WTC11 (cell line): ENCODE measurements around the gene SULT2A1. TPM values are rescaled to one million over a fixed set of nuclear protein-coding genes. Genes with fewer than 3 reads are reported as not detected.
"Not testable (repeated sequence)": the region's sequence is repeated elsewhere in the genome, so short reads cannot be mapped to it uniquely, and the experiment has no call there.

Experiments
- ATAC-seq: fragments of 200-7000 bp; cut with Tn5 transposase; 2 replicates; pipeline ENCODE4 v1.10.0; 2021; ENCODE audit warnings: mild to moderate bottlenecking, moderate library complexity
- Bru-seq: library from RNA; stranded (reverse); fragments of 400-500 nt; gene quantifications from one replicate; lab custom pipeline; 2021; lab: Mats Ljungman, UMichigan
- CTCF ChIA-PET: fragments of 300-600 bp; sonication (Branson Sonifier 250); formaldehyde crosslinking; loops from one replicate; lab custom pipeline; 2021; ENCODE audit warnings: antibody characterized with exemption; lab: Charles Lee
- POLR2A ChIA-PET: fragments of 350-600 bp; sonication (Branson Sonifier 250); formaldehyde crosslinking; loops from one replicate; lab custom pipeline; 2021; ENCODE audit warnings: antibody characterized with exemption; lab: Charles Lee
- DNase-seq: peaks from one replicate; pipeline ENCODE4 v3.0.0; 2021; ENCODE audit warnings: low spot score
- H3K27ac Mint-ChIP-seq: 2 replicates; pipeline ENCODE4 v1.8.0; 2021; ENCODE audit warnings: mixed read lengths
- H3K27me3 Mint-ChIP-seq: 2 replicates; pipeline ENCODE4 v1.8.0; 2021; ENCODE audit warnings: low read depth, mild to moderate bottlenecking, moderate library complexity, mixed read lengths
- H3K36me3 Mint-ChIP-seq: 2 replicates; pipeline ENCODE4 v1.8.0; 2021; ENCODE audit warnings: mixed read lengths
- H3K4me1 Mint-ChIP-seq: 2 replicates; pipeline ENCODE4 v1.8.0; 2022; ENCODE audit warnings: mixed read lengths
- H3K4me3 Mint-ChIP-seq: 2 replicates; pipeline ENCODE4 v1.8.0; 2021; ENCODE audit warnings: mild to moderate bottlenecking, moderate library complexity, mixed read lengths
- H3K9me3 Mint-ChIP-seq: 2 replicates; pipeline ENCODE4 v1.8.0; 2021; ENCODE audit warnings: mixed read lengths
- CDX4 ChIP-seq: fragments of 250-450 bp; sonication (Bioruptor Pico); IDR thresholded peaks from 2 replicates; pipeline ENCODE4 v1.9.0; 2021; ENCODE audit warnings: moderate library complexity, mild to moderate bottlenecking, inconsistent platforms, borderline replicate concordance
- CTCF ChIP-seq: fragments of 200-600 bp; IDR thresholded peaks from 2 replicates; pipeline ENCODE4 v1.8.0; 2022; ENCODE audit warnings: antibody characterized with exemption
- FOXJ3 ChIP-seq: sonication (generic); formaldehyde crosslinking; IDR thresholded peaks from 2 replicates; pipeline ENCODE4 v1.9.0; 2021; ENCODE audit warnings: missing genetic modification reagents, mild to moderate bottlenecking, borderline replicate concordance
- GABPB1 ChIP-seq: sonication (generic); formaldehyde crosslinking; IDR thresholded peaks from 2 replicates; pipeline ENCODE4 v1.8.1; 2023; ENCODE audit warnings: mild to moderate bottlenecking, missing genetic modification reagents
- PRDM15 ChIP-seq: sonication (generic); formaldehyde crosslinking; IDR thresholded peaks from 2 replicates; pipeline ENCODE4 v1.8.0; 2022; ENCODE audit warnings: missing genetic modification reagents
- RELA ChIP-seq: sonication (generic); formaldehyde crosslinking; IDR thresholded peaks from 2 replicates; pipeline ENCODE4 v1.8.1; 2022; ENCODE audit warnings: missing genetic modification reagents, mild to moderate bottlenecking, borderline replicate concordance
- RORB ChIP-seq: fragments of 250-450 bp; sonication (Bioruptor Pico); IDR thresholded peaks from 2 replicates; pipeline ENCODE4 v1.9.0; 2021; ENCODE audit warnings: mild to moderate bottlenecking
- TEAD4 ChIP-seq: sonication (generic); formaldehyde crosslinking; IDR thresholded peaks from 2 replicates; pipeline ENCODE4 v1.8.0; 2022; ENCODE audit warnings: mild to moderate bottlenecking, missing genetic modification reagents
- ZNF121 ChIP-seq: sonication (generic); formaldehyde crosslinking; IDR thresholded peaks from 2 replicates; pipeline ENCODE4 v1.8.0; 2023; ENCODE audit warnings: missing genetic modification reagents
- ZNF138 ChIP-seq: sonication (generic); formaldehyde crosslinking; conservative IDR thresholded peaks from 2 replicates; pipeline ENCODE4 v1.8.1; 2022; ENCODE audit warnings: mild to moderate bottlenecking, moderate library complexity, missing genetic modification reagents
- ZNF232 ChIP-seq: sonication (generic); formaldehyde crosslinking; IDR thresholded peaks from 2 replicates; pipeline ENCODE4 v1.8.0; 2022; ENCODE audit warnings: mild to moderate bottlenecking, missing genetic modification reagents
- ZSCAN18 ChIP-seq: fragments of 250-450 bp; sonication (Bioruptor Pico); IDR thresholded peaks from 2 replicates; pipeline ENCODE4 v2.1.2; 2022; ENCODE audit warnings: mild to moderate bottlenecking, moderate library complexity
- long read RNA-seq, 3 experiments: library from RNA in 1 of 3; library from capped mRNA in 1 of 3; library from polyadenylated mRNA in 1 of 3; unstranded in 2 of 3; stranded (forward) in 1 of 3; transcript quantifications; one replicate each; pipeline ENCODE4 v2.0.0, GENCODE V29; 2021
- total RNA-seq: library from RNA; stranded (reverse); gene quantifications from 3 replicates; pipeline ENCODE4 v1.2.3, GENCODE V29; 2021
- TF ChIP-seq, protein P1 (sequence below): sonication (generic); formaldehyde crosslinking; IDR thresholded peaks from 2 replicates; pipeline ENCODE4 v1.8.0; 2023; ENCODE audit warnings: mild to moderate bottlenecking, missing genetic modification reagents
- TF ChIP-seq, protein P2 (sequence below): sonication (generic); formaldehyde crosslinking; conservative IDR thresholded peaks from 2 replicates; pipeline ENCODE4 v1.8.1; 2022; ENCODE audit warnings: mild to moderate bottlenecking, missing genetic modification reagents

The SULT2A1 gene
- total RNA-seq, result 0.18 to 0.32 TPM (median 0.31 TPM) in 3 replicates
- Bru-seq, nascent RNA, result not detected
- long read RNA-seq, experiment 1, result 0 reads
- long read RNA-seq, experiment 2, result 0 reads
- long read RNA-seq, experiment 3, result 0 reads

DNA sequence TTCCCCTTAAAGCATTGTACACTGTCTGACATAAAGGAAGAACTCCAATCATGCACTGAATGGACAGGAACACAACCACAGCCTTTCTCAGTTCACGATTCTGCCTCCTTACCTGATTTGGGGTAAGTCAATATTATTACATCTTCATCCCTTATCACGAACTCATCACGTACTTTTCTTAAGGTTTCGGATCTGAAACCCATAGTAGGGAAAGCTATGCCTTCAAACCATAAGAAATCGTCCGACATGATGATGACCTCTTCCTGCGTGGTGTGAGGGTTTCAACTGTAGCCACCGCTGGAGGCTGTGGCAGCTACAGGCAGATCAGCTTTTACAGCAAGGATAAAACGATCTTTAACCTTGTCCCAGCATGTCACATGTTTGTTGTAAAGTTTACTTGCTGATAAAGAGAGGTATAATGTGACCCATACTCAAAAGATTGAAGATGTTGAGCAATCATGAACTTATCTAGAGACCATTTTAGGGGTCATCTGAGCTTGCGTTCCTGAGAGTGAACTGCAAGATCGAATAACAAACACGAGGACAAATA lies at the start of gene SULT2A1:
Gene SULT2A1, minus strand, starts transcription at position 306 of the 550 bp plus-strand sequence. Its CDS starts 58 bp downstream, at position 248.
- no peaks in the 10 kb centered on the region for H3K36me3 Mint-ChIP-seq
- no peak for TF ChIP-seq ZNF232
- no peak; the same call in 1 of the 2 replicates for TF ChIP-seq GABPB1 (CRISPR knock-in tag)
- no peak for TF ChIP-seq CDX4 (CRISPR knock-in tag)
- no peak for TF ChIP-seq ZNF121 (CRISPR knock-in tag)
- TF ChIP-seq RORB (CRISPR knock-in tag), result no peak
- TF ChIP-seq, protein P1, sequence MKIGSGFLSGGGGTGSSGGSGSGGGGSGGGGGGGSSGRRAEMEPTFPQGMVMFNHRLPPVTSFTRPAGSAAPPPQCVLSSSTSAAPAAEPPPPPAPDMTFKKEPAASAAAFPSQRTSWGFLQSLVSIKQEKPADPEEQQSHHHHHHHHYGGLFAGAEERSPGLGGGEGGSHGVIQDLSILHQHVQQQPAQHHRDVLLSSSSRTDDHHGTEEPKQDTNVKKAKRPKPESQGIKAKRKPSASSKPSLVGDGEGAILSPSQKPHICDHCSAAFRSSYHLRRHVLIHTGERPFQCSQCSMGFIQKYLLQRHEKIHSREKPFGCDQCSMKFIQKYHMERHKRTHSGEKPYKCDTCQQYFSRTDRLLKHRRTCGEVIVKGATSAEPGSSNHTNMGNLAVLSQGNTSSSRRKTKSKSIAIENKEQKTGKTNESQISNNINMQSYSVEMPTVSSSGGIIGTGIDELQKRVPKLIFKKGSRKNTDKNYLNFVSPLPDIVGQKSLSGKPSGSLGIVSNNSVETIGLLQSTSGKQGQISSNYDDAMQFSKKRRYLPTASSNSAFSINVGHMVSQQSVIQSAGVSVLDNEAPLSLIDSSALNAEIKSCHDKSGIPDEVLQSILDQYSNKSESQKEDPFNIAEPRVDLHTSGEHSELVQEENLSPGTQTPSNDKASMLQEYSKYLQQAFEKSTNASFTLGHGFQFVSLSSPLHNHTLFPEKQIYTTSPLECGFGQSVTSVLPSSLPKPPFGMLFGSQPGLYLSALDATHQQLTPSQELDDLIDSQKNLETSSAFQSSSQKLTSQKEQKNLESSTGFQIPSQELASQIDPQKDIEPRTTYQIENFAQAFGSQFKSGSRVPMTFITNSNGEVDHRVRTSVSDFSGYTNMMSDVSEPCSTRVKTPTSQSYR (CRISPR knock-in tag), result no peak
- TF ChIP-seq TEAD4 (CRISPR knock-in tag), result no peak
- TF ChIP-seq FOXJ3, result no peak
- TF ChIP-seq RELA (CRISPR knock-in tag), result no peak
- TF ChIP-seq PRDM15 (CRISPR knock-in tag), result no peak
- TF ChIP-seq, protein P2, sequence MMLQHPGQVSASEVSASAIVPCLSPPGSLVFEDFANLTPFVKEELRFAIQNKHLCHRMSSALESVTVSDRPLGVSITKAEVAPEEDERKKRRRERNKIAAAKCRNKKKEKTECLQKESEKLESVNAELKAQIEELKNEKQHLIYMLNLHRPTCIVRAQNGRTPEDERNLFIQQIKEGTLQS (CRISPR knock-in tag), result no peak
- TF ChIP-seq CTCF, result no peak
- TF ChIP-seq ZNF138, result no peak
- TF ChIP-seq ZSCAN18 (CRISPR knock-in tag), result no peak
- CTCF ChIA-PET, result interaction anchor here (2.7 kb wide), 1 partner anchor 17 kb away, joined by 8 read pairs; no protein-coding TSS in a partner anchor
- H3K4me1 Mint-ChIP-seq, result peaks cover 6% of the 10 kb centered on the region; the same call in 1 of the 2 replicates
- no peaks in the 10 kb centered on the region for H3K9me3 Mint-ChIP-seq
- no peak within 1 kb of the TSS for H3K4me3 Mint-ChIP-seq
- no peaks in the 10 kb centered on the region for H3K27me3 Mint-ChIP-seq
- POLR2A ChIA-PET, result no interaction called here
- DNase-seq (no peak), ATAC-seq (no peak)
- H3K27ac Mint-ChIP-seq, result no peak within 1 kb of the TSS

- POLR2A ChIA-PET, H3K36me3 Mint-ChIP-seq, H3K4me3 Mint-ChIP-seq, H3K4me1 Mint-ChIP-seq, H3K9me3 Mint-ChIP-seq, ATAC-seq, H3K27me3 Mint-ChIP-seq, H3K27ac Mint-ChIP-seq, CTCF ChIA-PET: not testable (repeated sequence)
- DNase-seq, result peak; percentile 24
These were observed 42.5 kb upstream of the SULT2A1 start for GRCh38 chr19:47928581-47928980.
